DND-41 (cell line): Measurements from ENCODE around the gene RABGGTB.

Experiments
- ATAC-seq: fragments of 200-7000 bp; cut with Tn5 transposase; 3 replicates; pipeline ENCODE4 v1.9.1; 2021; ENCODE audit warnings: low read depth; ENCODE audit not compliant: insufficient read depth
- DNase-seq: peaks from one replicate; pipeline ENCODE4 v3.0.0-alpha.2; 2020
- H2AFZ ChIP-seq: 2 replicates; pipeline ENCODE4 v1.6.0; 2012; ENCODE audit warnings: low read depth, low read length
- H3K27ac ChIP-seq: 2 replicates; pipeline ENCODE4 v1.5.1; 2012; ENCODE audit warnings: low read length, inconsistent platforms
- H3K27me3 ChIP-seq: fragments of 200-600 bp; sonication (generic); 2 replicates; pipeline ENCODE4 v1.6.0; 2012; ENCODE audit warnings: low read length, mild to moderate bottlenecking, inconsistent platforms; ENCODE audit not compliant: insufficient read depth, poor library complexity
- H3K36me3 ChIP-seq: 2 replicates; pipeline ENCODE4 v1.5.1; 2012; ENCODE audit warnings: low read length, inconsistent platforms; ENCODE audit not compliant: insufficient read depth
- H3K4me1 ChIP-seq: 2 replicates; pipeline ENCODE4 v1.5.1; 2012; ENCODE audit warnings: mild to moderate bottlenecking, low read length; ENCODE audit not compliant: insufficient read depth
- H3K4me2 ChIP-seq: 2 replicates; pipeline ENCODE4 v1.6.0; 2012; ENCODE audit warnings: mild to moderate bottlenecking, moderate library complexity, low read length, inconsistent platforms; ENCODE audit not compliant: insufficient read depth
- H3K4me3 ChIP-seq, 2 experiments: fragments of 200-600 bp in 1 of 2; shearing (Covaris generic) in 1 of 2; 2 replicates each; pipeline ENCODE4 v1.5.1; 2012 to 2016; ENCODE audit warnings: inconsistent platforms in 2 of 2, low read length in 2 of 2, mild to moderate bottlenecking in 2 of 2, low read depth in 1 of 2, moderate library complexity in 1 of 2
- H3K79me2 ChIP-seq: 2 replicates; pipeline ENCODE4 v1.6.0; 2012; ENCODE audit warnings: low read length, inconsistent platforms; ENCODE audit not compliant: insufficient read depth
- H3K9ac ChIP-seq: 2 replicates; pipeline ENCODE4 v1.6.0; 2012; ENCODE audit warnings: low read depth, mild to moderate bottlenecking, inconsistent platforms, low read length, moderate library complexity
- H3K9me3 ChIP-seq: 2 replicates; pipeline ENCODE4 v1.5.1; 2012; ENCODE audit warnings: low read length, moderate library complexity, mild to moderate bottlenecking, inconsistent platforms; ENCODE audit not compliant: insufficient read depth, severe bottlenecking
- H4K20me1 ChIP-seq: 2 replicates; pipeline ENCODE4 v1.6.0; 2012; ENCODE audit warnings: low read length; ENCODE audit not compliant: insufficient read depth
- CTCF ChIP-seq: IDR thresholded peaks from 2 replicates; pipeline ENCODE4 v1.5.1; 2012; ENCODE audit warnings: borderline replicate concordance, low read length, moderate library complexity, mild to moderate bottlenecking; ENCODE audit not compliant: poor library complexity, severe bottlenecking; ENCODE audit errors: extremely low read depth
- EZH2 ChIP-seq: IDR thresholded peaks from 3 replicates; pipeline ENCODE4 v1.6.1; 2012; ENCODE audit warnings: borderline replicate concordance, low read depth, mild to moderate bottlenecking, moderate library complexity, low read length, inconsistent platforms; ENCODE audit not compliant: severe bottlenecking

Gene RABGGTB

GRCh38 chr1:75789988-75790387, 3.9 kb downstream of the RABGGTB start:
- H3K79me2 ChIP-seq: peaks cover 80% of the 10 kb centered on the region
- H3K27me3 ChIP-seq: no peaks in the 10 kb centered on the region
- peak overlapping the region; percentile 93; the same call in 1 of the 2 replicates for H3K9ac ChIP-seq
- DNase-seq (no peak), ATAC-seq (no peak)
- peak overlapping the region in 1 of 2 experiments; percentile 98; a peak in 1 of 4 replicates for H3K4me3 ChIP-seq
- no peak overlapping the region for H3K27ac ChIP-seq
- no peak overlapping the region for H2AFZ ChIP-seq
- peak overlapping the region; percentile 87 for H3K4me2 ChIP-seq
- no peak for TF ChIP-seq EZH2
- no peak for TF ChIP-seq CTCF
- peaks cover 81% of the 10 kb centered on the region for H3K36me3 ChIP-seq
- H4K20me1 ChIP-seq: peaks cover 64% of the 10 kb centered on the region
- H3K4me1 ChIP-seq: peaks cover 61% of the 10 kb centered on the region
- no peaks in the 10 kb centered on the region for H3K9me3 ChIP-seq

DNA sequence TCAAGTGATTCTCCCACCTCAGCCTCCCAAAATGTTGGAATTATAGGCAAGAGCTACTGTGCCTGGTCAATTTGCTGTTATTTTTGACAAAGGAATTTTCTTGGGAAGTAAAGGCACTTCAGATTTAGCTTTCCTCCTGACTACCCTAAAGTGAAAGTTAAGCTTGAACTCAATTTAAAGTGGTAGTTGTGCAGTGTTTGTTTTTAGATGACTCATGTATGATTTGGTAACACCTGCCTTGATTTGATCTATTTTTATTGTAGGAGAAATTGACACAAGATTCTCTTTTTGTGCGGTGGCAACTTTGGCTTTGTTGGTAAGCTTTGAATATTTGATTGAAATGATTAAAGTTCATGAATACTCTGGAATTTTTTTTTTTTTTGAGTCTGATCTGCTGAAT, 5.0 kb downstream of the RABGGTB start:
- no peak overlapping the region for H3K9ac ChIP-seq
- DNase-seq (no peak), ATAC-seq (no peak)
- no peaks in the 10 kb centered on the region for H3K9me3 ChIP-seq
- H3K27me3 ChIP-seq: no peaks in the 10 kb centered on the region
- peak overlapping the region; percentile 87; the same call in 1 of the 2 replicates for H3K4me2 ChIP-seq
- peaks cover 52% of the 10 kb centered on the region for H3K4me1 ChIP-seq
- TF ChIP-seq CTCF: no peak
- no peak for TF ChIP-seq EZH2
- no peak overlapping the region for H3K27ac ChIP-seq
- peaks cover 71% of the 10 kb centered on the region for H3K79me2 ChIP-seq
- H3K4me3 ChIP-seq: 0 out of 4 replicates have a peak overlapping the region, but pooled peaks of 1 of the 2 experiments have one; percentile 38
- H3K36me3 ChIP-seq: peaks cover 92% of the 10 kb centered on the region
- H2AFZ ChIP-seq: no peak overlapping the region
- H4K20me1 ChIP-seq: peaks cover 73% of the 10 kb centered on the region

- TF ChIP-seq CTCF: no peak
- TF ChIP-seq EZH2: no peak
- peaks cover 76% of the 10 kb centered on the region for H4K20me1 ChIP-seq
- H3K4me3 ChIP-seq: no peak overlapping the region
- ATAC-seq (no peak), DNase-seq (no peak)
- no peak overlapping the region for H3K9ac ChIP-seq
- peak overlapping the region; percentile 87; the same call in 1 of the 2 replicates for H3K4me2 ChIP-seq
- H3K27ac ChIP-seq: no peak overlapping the region
- H3K9me3 ChIP-seq: no peaks in the 10 kb centered on the region
- H3K4me1 ChIP-seq: peaks cover 51% of the 10 kb centered on the region
- no peak overlapping the region for H2AFZ ChIP-seq
- H3K27me3 ChIP-seq: no peaks in the 10 kb centered on the region
- H3K36me3 ChIP-seq: peaks cover 99% of the 10 kb centered on the region
- peaks cover 60% of the 10 kb centered on the region for H3K79me2 ChIP-seq
These were observed 6.0 kb downstream of the RABGGTB start for GRCh38 chr1:75792091-75792490.

GRCh38 chr1:75794382-75794781, 8.3 kb downstream of the RABGGTB start:
- Histone ChIP-seq H3K36me3 (peaks cover 77% of the 10 kb centered on the region), H3K27ac (no peak overlapping the region), H3K4me2 (no peak overlapping the region), H4K20me1 (peaks cover 54% of the 10 kb centered on the region), H2AFZ (no peak overlapping the region), H3K9ac (no peak overlapping the region), H3K27me3 (no peaks in the 10 kb centered on the region), H3K79me2 (peaks cover 37% of the 10 kb centered on the region), H3K9me3 (no peaks in the 10 kb centered on the region), H3K4me1 (peaks cover 28% of the 10 kb centered on the region), H3K4me3 (no peak overlapping the region)
- TF ChIP-seq CTCF (no peak), EZH2 (no peak)
- DNase-seq (no peak), ATAC-seq (no peak)
